ENCODE measurements around the gene DMD.

DMD gene

DNA sequence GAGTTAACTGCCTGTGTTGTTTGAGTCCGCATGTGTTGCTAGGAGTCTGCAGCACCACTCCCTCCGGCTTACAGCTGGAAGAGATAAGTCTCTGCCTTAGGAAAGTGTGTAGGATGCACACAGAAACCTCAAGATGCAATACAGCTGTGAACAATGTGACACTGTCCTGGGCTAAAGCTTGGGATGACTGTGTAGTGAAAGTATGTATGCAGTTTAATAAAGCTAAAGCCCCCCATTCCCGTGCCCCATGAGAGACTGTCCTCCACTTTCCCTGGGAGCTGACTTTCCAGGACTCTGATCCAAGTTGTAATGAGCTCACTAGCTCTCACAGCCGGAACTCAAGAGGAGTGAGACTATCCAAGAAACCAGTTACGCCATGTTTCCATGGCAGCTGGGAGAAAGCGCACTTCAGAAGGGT lies 1982.9 kb downstream of the DMD start:
- no peak for DNase-seq (ENCODE audit: low read depth)
- H3K4me3 ChIP-seq (ENCODE audit: low read depth, low read length) = no peak overlapping the region
- TF ChIP-seq, protein P1, sequence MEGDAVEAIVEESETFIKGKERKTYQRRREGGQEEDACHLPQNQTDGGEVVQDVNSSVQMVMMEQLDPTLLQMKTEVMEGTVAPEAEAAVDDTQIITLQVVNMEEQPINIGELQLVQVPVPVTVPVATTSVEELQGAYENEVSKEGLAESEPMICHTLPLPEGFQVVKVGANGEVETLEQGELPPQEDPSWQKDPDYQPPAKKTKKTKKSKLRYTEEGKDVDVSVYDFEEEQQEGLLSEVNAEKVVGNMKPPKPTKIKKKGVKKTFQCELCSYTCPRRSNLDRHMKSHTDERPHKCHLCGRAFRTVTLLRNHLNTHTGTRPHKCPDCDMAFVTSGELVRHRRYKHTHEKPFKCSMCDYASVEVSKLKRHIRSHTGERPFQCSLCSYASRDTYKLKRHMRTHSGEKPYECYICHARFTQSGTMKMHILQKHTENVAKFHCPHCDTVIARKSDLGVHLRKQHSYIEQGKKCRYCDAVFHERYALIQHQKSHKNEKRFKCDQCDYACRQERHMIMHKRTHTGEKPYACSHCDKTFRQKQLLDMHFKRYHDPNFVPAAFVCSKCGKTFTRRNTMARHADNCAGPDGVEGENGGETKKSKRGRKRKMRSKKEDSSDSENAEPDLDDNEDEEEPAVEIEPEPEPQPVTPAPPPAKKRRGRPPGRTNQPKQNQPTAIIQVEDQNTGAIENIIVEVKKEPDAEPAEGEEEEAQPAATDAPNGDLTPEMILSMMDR (IDR thresholded peaks at IDR 0.05; ENCODE audit: low read depth, low read length, missing control alignments) = no peak

DNA sequence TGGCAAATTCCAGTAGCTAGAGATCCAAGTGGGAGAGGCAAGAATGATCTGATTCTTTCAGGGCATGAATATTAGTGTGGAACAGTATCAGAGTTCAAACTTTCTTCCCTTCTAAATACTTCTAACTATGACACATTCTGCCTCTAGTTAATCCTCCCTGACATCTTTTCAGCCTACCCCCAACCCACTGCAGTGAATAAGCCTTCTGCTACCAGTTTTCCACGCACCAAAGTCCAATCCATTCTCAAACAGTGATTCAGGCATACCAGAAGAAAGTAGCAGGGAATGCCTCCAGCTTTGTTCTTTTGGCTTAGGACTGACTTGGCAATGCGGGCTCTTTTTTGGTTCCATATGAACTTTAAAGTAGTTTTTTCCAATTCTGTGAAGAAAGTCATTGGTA lies 1984.1 kb downstream of the DMD start:
- TF ChIP-seq, protein P1 (IDR thresholded peaks at IDR 0.05; ENCODE audit: low read depth, low read length, missing control alignments) = no peak
- no peak overlapping the region for H3K4me3 ChIP-seq (ENCODE audit: low read depth, low read length)
- DNase-seq (ENCODE audit: low read depth) = no peak

DNA sequence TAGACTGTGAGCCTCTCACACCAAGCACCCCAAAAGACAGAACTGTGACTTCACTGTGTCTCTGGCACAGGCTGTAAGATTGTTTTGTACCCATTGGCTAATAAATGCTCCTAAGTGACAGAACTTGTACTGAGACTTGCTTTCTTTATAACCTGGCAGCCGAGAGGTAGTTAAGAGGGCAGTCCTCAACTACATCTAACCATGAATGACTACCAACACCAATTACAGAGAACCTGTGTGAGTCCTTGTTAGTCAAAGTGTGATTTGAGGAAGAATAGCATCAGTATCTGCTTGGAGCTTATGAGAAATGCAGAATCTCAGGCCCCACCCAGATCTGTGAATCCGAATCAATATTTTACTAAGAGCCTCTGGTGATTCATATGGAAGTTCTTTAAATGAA lies 1985.5 kb downstream of the DMD start:
- no peak for DNase-seq (ENCODE audit: low read depth)
- no peak overlapping the region for H3K4me3 ChIP-seq (ENCODE audit: low read depth, low read length)
- TF ChIP-seq, protein P1 (IDR thresholded peaks at IDR 0.05; ENCODE audit: low read depth, low read length, missing control alignments) = no peak

DNA sequence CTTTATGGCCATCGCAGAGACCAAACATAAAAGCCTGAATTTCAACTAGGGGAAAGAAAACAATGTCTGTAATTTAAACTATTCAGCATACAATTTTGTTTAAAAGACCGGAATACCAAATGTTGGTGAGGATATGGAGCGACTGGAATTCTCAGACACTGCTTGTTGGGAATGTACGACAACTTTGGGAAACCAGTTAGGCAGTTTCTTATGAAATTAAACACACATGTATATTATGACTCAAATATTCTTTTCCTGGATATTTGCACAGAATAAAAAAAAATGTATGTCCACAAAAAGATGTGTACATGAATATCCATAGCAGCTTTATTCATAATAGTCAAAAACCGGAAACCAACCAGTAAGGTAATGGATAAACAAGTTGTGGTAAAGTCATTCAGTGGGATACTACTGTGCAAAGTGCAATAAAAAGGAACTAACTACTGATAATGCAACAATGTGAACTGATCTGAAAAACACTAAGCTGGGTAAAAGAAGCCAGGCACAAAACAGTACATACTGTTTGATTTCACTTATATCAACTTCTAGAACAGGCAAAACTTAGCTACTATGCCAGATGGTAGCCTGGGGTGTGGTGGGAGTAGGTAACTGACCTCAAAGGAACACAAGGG lies 1986.9 kb downstream of the DMD start:
- TF ChIP-seq, protein P1 (IDR thresholded peaks at IDR 0.05; ENCODE audit: low read depth, low read length, missing control alignments) = no peak

DNA sequence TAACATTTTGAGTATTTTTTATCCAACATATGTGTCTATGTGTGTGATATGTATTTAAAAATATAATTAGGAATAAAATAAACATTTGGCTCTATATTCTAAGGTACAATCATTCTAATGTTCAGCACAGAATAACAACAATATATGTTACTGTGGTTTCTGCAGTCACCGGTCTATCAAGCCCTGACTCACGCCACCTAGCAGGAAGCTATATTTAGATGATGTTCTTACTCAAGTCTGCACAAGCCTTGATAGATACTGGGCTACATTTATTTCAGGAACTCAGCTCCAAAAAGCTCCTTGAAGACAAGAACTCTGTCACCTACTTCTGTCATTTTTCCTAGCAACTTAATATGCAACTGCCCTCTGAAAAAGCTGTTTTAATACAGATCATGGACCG lies 1987.5 kb downstream of the DMD start:
- TF ChIP-seq, protein P1 (IDR thresholded peaks at IDR 0.05; ENCODE audit: low read depth, low read length, missing control alignments) = no peak
- DNase-seq (ENCODE audit: low read depth) = peak; percentile 22
- no peak overlapping the region for H3K4me3 ChIP-seq (ENCODE audit: low read depth, low read length)

More for the DNA sequence above, 1986.9 kb downstream of the DMD start:
- no peak for DNase-seq (ENCODE audit: low read depth)
- H3K4me3 ChIP-seq (ENCODE audit: low read depth, low read length) = no peak overlapping the region

DNA sequence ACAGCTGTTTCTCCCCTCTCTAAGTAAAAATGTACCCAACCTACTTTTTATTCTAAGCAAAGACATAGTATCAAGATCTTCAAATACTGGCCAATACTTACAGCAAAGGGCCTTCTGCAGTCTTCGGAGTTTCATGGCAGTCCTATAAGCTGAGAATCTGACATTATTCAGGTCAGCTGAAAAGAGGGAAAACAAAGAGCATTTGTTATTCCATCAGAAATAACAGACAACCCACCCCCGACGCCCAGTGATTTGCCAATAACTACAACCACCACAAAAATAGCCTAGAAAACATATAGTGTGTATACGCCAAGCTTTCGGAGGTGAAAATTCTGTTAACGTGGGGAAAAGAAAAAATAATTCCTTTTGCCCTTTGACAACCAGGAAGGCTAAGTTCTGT lies 1988.4 kb downstream of the DMD start:
- TF ChIP-seq, protein P1 (IDR thresholded peaks at IDR 0.05; ENCODE audit: low read depth, low read length, missing control alignments) = no peak
- DNase-seq (ENCODE audit: low read depth) = no peak
- no peak overlapping the region for H3K4me3 ChIP-seq (ENCODE audit: low read depth, low read length)

DNA sequence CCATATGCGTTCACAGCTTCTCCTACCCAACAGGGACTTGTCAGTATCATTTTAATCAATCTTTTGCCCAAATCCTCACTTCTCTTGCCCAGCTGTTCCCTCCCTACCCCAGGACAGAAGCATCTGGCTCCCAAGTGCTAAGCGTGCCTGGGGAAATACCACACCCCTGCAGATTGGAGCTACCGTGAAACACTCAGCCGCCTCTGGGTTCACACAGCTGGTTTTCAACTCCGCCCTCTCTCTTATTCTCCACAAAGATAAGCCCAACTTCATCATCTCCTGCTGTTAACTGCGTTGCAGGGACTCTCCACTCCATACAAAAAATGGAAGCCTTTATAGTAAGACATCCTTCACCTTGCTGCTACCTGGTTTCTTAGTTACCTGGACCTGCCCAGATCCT lies 1992.2 kb downstream of the DMD start:
- DNase-seq (ENCODE audit: low read depth) = no peak
- no peak overlapping the region for H3K4me3 ChIP-seq (ENCODE audit: low read depth, low read length)
- TF ChIP-seq, protein P1 (IDR thresholded peaks at IDR 0.05; ENCODE audit: low read depth, low read length, missing control alignments) = no peak

All from GM12864 (cell line).